ENCODE data around the gene UTS2B. TPM values are rescaled to one million over a fixed set of nuclear protein-coding genes. Genes with fewer than 3 reads are reported as not detected.
A peak's percentile ranks its signal among the peaks of the same experiment; 100 is the strongest.

Gene UTS2B
- total RNA-seq, 1 experiment from 2014 or later = 0.16 TPM

DNA sequence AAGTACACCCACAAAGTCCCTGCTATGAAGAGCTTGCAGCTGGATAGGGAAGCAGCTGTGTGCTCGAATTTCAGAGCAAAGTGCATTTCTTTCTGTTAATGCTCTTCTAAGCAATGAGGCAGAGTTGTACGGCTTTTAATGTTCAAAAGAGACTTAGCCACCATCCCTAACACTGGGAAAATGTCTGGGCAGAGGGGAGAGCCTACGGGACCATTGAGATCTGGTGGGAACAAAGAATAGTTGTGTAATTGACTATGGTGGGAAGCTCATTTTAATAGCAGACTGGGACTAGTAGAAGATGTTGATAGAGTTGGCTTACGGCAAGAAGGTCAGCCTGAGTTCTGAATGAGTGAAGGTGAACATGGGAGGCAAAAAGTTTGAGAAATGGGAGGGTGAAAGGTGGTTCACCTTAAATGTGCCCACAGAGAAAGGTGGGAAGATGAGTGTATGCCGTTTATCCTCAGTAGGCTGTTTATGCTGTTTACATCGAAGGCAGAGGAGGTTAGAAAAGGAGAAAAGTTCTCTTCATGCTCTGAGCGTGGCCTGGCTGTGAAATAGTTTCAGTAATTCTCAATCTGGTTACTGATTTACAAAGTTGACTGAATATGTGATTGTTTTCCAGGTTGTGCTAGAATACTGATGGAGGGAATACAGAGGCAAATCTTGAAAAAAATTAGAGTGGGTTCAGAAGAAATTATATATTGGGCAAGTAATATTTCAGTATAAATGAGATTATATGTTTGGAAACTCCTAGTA lies 22.9 kb upstream of the UTS2B start:
- no peak for DNase-seq (ENCODE audit: low read depth)

DNA sequence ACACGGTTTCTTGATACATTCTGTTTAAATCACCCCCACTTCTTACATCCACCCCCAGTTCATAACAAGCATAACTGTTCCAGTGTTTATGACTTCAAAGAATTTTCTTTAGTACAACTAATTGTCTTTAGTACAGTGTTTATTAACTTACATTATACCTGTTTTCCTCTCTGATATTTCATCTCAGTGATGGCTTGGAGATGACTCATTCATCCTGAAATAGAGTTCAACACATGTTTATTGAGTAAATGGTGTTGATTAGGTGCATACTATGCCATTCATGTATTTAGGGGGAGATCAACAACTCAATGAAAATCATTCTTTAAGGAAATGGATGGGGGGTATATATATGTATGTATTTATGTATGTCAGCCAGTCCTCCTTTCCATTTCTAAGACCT lies 21.7 kb upstream of the UTS2B start:
- no peak for DNase-seq (ENCODE audit: low read depth)

GRCh38 chr3:191350396-191351090 lies 20.2 kb upstream of the UTS2B start:
- peak; percentile 38 for DNase-seq (ENCODE audit: low read depth)

GRCh38 chr3:191348098-191348497 lies 17.8 kb upstream of the UTS2B start:
- DNase-seq (ENCODE audit: low read depth) = no peak

DNA sequence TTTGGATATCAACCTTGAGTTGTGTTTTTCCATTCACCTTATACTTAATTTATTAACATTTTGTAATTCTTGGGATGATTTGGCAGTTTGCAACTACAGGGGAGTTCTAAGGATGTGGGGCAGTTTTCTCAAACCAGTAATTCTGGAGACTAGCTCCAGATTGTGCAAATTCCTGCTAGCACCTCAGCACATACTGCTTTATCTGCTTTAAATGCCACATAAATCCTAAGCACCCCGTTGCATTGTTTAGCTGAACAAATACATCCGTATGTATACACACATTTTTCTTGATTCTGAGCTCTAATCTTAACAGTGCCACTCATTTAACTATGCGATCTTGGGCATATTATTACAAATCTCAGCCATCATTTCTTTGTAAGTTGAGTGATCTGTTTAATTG lies 16.9 kb upstream of the UTS2B start:
- no peak for DNase-seq (ENCODE audit: low read depth)

- DNase-seq (ENCODE audit: low read depth) = no peak
These were observed 15.0 kb upstream of the UTS2B start for GRCh38 chr3:191345334-191345733.

- no peak for DNase-seq (ENCODE audit: low read depth)
These were observed 13.6 kb upstream of the UTS2B start for GRCh38 chr3:191343913-191344312.

DNA sequence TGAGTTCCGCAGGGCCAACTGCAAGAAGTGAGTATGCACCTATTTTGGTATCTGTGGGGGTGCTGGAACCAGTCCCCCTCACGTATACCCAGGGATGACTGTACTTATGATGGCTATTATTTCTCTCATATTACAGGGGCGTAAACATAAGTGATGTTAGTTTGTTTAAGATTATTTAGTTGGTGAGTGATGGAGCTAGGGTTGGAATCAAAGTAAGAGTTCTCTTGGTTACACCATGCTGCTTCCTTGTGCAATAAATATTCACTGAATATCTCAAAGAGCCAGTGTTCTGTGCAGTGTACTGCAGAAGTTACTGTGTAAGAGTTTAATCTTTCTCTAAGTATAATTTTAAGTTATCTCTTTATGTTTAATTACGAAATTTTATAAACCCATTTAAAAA lies 12.8 kb upstream of the UTS2B start:
- DNase-seq (ENCODE audit: low read depth) = no peak

DNA sequence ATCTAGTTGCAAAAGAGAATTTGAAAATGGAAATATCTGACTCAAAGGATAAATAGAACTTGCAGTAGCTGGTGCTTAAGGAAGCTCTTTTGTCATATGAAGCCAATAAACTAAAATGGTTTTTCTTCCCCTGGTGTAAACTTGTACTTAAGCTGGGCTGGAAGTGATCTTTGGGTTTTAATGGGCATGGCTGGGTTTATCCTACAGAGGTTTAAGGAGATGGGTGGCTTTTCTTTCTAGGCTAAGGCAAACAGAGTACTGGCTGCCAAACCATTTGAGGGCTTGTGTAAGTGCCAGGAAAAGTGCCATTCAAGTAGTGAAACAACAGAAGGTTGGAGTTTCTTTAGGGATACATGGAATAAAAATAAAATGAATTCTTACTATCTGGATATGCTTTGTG lies 12.1 kb upstream of the UTS2B start:
- DNase-seq (ENCODE audit: low read depth) = no peak

GRCh38 chr3:191342006-191342405 lies 11.7 kb upstream of the UTS2B start:
- no peak for DNase-seq (ENCODE audit: low read depth)

DNA sequence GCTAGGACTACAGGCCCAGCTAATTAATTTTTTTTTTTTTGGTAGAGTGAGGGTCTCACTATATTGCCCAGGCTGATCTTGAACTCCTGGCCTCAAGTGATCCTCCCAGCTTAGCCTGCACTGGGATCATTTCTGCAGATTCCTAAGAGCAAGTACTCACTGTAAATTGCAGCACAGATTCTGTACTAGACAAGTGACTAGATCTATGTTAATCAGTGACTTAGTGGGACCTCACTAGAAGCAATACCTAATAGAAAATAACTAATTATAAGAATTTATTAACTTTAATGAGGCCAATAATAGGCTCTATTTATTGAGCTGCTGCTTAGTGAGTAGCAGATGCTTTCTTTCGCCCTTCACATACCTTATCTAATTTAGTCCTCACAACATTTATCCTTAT lies 10.6 kb upstream of the UTS2B start:
- no peak for DNase-seq (ENCODE audit: low read depth)

DNA sequence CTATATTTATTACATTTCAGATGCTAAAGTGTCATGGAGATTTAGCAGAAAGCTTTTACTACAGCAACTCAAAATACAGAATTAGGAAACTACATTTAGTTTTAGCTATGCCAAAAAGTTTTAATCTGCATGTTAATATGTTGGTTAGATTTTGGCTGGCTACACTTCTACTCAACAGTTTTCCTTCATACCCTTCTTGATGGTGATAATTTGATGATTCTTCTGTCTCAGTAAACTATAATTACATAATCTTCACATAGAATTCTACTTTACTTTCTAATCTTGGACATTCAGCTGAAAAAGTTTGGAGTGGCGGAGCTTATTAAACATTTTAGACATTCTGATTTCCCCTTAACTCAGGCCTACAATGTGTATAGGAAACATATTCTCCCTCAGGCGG lies 10.0 kb upstream of the UTS2B start:
- no peak for DNase-seq (ENCODE audit: low read depth)

DNA sequence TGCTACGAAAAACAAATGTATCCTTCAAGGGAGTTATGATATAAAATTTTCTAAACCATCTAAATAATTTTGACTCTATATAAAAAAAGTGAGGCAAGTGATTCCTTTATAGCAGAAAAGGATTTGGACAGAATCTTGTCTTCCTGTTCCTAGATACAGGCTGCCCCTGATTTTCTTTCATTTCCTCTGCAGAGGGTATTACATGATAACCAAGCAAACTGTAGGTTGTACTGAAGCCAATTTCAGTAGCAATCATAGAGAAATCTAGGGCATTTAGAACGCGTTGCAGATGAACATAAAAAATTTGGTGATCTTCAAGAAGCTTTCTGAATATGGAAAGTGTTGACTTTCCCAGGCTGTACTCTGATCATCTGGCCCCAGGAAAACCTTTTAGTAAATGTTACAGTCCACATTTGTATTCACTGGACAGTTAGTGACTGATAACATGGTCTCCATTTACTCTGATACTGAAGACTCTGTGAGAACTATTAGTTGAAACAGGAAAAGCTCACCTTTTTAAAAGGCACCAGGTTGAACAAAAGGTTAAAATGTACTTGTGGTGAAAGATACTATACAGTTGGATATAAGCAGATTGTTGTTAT lies 9.1 kb upstream of the UTS2B start:
- DNase-seq (ENCODE audit: low read depth) = no peak

- no peak for DNase-seq (ENCODE audit: low read depth)
These were observed 7.8 kb upstream of the UTS2B start for GRCh38 chr3:191338177-191338488.

- DNase-seq (ENCODE audit: low read depth) = no peak
These were observed 6.5 kb upstream of the UTS2B start for GRCh38 chr3:191336833-191337232.

DNA sequence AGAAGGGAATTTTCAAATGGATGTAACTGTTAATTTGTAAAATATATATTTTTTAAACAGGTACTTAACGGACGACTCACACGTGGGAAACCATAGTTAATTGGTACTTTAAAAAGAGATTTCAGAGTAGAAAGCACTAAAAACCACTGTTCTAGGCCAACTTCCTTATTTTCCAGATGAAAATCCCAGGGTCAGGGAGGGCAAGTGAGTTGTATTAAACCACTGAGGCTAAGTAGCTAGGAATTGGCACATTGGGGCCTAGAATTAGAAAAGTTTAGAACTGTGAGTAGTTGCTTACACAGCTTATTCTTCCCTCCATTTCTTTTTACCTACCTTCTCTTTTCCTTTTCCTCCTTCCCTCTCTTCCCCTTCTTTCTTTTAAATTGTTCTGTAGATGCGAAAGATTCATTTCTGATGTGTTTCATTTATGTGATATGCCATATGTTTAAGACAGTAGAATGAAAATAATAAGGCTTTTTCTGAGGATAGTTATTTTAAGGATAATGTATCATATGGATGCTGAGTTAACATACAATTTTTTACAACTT lies 4.1 kb upstream of the UTS2B start:
- no peak for DNase-seq (ENCODE audit: low read depth)

DNA sequence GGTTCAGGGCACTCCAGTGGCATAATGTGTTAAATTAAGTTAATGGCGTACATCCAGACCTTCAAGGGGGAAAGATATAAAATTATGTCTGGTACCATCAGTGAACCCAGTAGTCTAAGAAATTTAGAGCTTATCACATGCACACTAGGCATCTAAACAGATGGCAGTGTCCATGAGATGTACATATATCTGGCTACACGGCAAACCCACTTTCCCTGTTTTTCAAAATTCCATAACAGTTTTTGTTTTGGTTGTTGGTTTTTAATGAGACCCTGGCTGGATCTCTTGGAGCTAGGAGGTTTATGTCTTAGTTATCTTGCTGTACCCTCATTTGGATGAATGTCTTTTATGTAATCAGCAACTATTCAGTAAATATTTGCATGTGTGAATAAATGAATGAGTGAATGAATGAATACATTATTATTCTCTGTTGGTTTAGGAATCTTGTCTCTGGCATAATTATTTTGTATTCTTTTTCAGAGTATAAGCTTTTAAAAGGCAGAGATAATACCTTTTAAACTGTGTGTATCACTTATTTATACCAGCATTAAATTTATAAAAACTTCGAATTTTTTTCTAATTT lies 3.1 kb upstream of the UTS2B start:
- DNase-seq (ENCODE audit: low read depth) = no peak

GRCh38 chr3:191331388-191331787 lies 1.1 kb upstream of the UTS2B start:
- DNase-seq (ENCODE audit: low read depth) = peak; percentile 60

DNA sequence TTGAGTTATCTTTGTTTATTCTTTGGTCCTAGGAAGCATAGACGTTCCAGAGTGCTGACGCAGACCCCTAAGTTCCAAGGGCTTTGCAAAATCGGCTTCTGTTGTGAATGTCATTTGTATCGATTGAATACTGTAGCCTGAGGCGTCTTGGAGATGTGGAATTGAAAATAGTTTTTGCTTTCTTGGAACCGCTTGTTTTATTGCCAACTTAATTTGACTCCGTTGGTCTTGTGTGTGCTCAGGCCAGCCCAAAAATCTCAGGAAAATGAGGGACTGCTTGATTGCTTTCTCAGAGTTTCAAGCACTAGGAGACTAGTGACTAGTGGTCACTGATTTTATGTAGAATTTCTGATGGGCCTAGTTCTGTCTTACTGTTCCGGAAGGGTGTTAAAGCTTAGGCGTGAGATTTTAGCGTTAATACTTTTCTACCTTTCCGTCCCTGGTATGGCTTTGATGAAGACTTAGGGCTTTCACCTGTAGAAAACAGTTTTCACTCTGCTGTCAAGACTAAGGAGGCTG lies 263 bp upstream of the UTS2B start:
- peak; percentile 66 for DNase-seq (ENCODE audit: low read depth)

DNA sequence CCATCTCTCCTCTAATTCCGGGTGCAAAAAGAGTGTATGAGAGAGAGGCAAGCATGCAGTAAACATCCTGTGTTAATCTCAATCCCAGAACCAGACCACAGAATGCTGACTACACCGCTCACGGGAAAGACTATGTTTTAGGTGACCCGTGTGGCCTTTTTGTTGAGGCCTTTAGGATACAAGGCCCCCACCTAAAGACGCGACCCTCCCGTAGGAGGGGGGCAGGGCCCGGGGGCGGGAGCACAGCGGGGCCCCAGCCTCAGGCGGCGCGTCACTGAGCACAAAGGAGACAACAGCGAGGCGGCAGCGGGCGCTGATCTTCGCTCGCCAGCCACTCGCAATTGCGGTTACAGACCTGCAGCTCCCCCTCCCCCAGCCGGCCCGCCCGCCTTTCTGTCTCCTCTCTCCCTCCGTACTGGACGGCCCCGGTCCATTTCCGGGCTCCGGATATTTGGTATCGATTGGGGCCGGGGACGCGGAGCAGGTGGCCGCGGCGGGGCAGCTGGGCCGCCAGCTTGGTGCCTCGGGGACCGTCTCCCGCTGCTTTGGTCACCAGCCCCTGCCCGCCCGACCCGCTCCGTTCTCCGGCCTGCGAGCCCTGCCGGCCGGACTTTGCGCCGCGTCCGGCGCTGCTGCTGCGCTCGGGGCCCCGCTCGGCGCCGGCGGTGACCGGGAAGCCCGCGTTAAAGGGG lies 1.2 kb downstream of the UTS2B start, which contains the start of gene CCDC50:
Gene CCDC50, plus strand, starts transcription at position 433 of the 692 bp plus-strand sequence. CDS start 281 bp downstream, outside the sequence.
- peak; percentile 86 for DNase-seq (ENCODE audit: low read depth)

DNA sequence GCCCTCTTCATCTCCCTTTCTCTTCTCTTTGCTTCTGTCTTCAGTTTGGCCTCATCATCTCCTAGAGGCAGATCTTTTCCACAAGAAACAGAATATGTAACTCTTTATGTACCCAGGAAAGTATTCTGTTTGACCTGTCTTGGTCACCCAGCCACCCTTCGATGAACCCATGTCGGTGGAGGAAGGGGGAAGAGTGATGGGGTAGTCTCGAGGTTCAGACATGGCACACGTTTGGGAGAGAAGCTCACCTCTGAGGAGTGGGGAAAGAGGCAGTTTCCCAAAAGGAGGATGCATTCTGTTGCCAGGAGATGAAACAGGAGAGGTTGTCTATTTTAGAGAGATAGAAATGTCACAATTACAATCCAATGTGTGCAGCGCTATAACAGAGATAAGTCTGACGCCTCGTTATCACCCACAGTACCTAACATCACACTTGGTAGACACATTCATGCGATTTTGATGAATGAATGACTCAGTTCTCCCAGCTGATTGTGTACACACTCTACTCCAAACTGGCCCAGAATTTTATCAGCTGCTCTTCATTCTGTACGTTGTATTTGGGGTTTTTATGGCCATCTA lies 1.9 kb downstream of the UTS2B start:
- DNase-seq (ENCODE audit: low read depth) = no peak
